HEK293T (cell line): Measurements from ENCODE around the gene ZNF618.

Experiments
- FOXA1 ChIP-seq: fragments of 450-650 bp; IDR thresholded peaks from 2 replicates; pipeline ENCODE4 v1.6.1; 2016; ENCODE audit warnings: mild to moderate bottlenecking
- FOXM1 ChIP-seq: fragments of 450-650 bp; IDR thresholded peaks from 2 replicates; pipeline ENCODE4 v1.6.1; 2017; ENCODE audit warnings: mild to moderate bottlenecking, borderline replicate concordance
- TARDBP ChIP-seq: fragments of 450-650 bp; IDR thresholded peaks from 2 replicates; pipeline ENCODE4 v1.6.1; 2016

- TF ChIP-seq TARDBP, result no peak
- no peak for TF ChIP-seq FOXM1
- TF ChIP-seq FOXA1, result no peak
These were observed 160.0 kb downstream of the ZNF618 start for GRCh38 chr9:114035845-114036801.
